Tibial nerve (tissue), 3 donors: ENCODE data around the gene VTCN1.
"Not testable (repeated sequence)": the region's sequence is repeated elsewhere in the genome, so short reads cannot be mapped to it uniquely, and the experiment has no call there.

Source experiments
- EP300 ChIP-seq, 2 donors: sonication (generic); formaldehyde crosslinking; IDR thresholded peaks; one replicate each; pipeline ENCODE4 v1.6.1; 2017; ENCODE audit warnings: antibody characterized with exemption in 2 of 2, mild to moderate bottlenecking in 1 of 2
- POLR2A ChIP-seq, 2 donors: fragments of 450-650 bp; IDR thresholded peaks; one replicate each; pipeline ENCODE4 v1.6.1; 2017; ENCODE audit warnings: antibody characterized with exemption in 2 of 2, mild to moderate bottlenecking in 2 of 2, moderate library complexity in 2 of 2

GRCh38 chr1:117101858-117102257, 108.9 kb downstream of the VTCN1 start:
- TF ChIP-seq EP300, POLR2A (IDR thresholded peaks at IDR 0.05): not testable (repeated sequence)
